ENCODE measurements around the gene DLGAP4.

DLGAP4 gene

DNA sequence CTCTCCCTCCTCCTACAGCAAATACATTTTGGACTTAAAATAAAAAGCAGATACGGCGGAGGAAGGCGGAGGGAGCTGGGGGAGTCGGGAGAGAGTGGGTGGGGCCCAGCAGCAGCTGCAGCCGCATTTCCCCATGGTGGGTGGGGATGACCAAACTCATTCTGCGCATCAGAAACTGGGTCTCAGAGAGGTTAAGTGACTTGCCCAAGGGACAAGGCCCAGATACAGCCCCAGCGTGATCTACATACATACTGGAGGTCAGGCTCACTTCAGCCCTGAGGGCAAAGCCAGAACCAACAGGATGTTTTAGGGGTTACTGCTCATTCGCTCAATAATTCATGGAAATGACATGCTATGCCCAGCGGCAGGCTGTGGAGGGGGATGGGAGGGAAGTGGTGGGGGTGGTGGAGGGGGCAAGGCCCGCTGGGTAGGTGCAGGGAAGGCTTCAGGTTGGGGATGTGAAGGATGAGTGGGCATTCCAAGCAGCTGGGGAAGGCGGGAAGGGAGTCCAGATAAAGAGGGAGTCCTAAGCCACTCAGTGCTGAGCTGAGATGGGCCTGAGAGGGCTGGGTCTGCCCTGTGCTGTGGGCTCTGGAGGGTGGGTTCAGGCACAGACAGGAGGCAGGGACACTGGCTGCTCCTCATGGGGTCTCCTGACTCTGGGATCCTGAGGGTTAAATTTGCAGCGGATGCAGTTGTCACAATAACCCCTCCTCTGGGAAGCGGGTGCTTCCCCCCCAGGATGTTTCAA lies 31.0 kb downstream of the DLGAP4 start:
- H3K27ac ChIP-seq, result no peak overlapping the region
- TF ChIP-seq, protein P1, sequence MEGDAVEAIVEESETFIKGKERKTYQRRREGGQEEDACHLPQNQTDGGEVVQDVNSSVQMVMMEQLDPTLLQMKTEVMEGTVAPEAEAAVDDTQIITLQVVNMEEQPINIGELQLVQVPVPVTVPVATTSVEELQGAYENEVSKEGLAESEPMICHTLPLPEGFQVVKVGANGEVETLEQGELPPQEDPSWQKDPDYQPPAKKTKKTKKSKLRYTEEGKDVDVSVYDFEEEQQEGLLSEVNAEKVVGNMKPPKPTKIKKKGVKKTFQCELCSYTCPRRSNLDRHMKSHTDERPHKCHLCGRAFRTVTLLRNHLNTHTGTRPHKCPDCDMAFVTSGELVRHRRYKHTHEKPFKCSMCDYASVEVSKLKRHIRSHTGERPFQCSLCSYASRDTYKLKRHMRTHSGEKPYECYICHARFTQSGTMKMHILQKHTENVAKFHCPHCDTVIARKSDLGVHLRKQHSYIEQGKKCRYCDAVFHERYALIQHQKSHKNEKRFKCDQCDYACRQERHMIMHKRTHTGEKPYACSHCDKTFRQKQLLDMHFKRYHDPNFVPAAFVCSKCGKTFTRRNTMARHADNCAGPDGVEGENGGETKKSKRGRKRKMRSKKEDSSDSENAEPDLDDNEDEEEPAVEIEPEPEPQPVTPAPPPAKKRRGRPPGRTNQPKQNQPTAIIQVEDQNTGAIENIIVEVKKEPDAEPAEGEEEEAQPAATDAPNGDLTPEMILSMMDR (conservative IDR thresholded peaks at IDR 0.05), result no peak

DNA sequence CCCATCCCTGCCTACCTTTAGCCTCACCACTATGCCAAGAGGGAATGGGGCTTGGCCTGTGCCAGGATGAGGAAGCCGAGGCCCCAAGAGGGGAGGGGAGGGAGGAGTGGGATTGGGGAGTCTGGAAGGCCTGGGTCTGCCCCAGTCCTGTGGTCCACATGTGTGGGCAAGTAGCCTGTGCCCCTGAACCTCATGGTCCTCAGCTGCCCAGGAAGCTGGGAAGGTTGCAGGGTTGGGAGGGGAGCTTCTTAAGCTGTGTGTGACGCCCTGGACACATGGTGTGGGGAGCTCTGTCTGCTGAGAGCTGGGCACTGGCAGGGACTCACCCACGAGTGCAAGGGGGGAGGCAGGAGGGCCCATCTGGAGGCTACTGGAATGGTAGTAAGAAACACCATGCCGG lies 31.7 kb downstream of the DLGAP4 start:
- H3K27ac ChIP-seq, result no peak overlapping the region
- TF ChIP-seq, protein P1 (conservative IDR thresholded peaks at IDR 0.05), result no peak

DNA sequence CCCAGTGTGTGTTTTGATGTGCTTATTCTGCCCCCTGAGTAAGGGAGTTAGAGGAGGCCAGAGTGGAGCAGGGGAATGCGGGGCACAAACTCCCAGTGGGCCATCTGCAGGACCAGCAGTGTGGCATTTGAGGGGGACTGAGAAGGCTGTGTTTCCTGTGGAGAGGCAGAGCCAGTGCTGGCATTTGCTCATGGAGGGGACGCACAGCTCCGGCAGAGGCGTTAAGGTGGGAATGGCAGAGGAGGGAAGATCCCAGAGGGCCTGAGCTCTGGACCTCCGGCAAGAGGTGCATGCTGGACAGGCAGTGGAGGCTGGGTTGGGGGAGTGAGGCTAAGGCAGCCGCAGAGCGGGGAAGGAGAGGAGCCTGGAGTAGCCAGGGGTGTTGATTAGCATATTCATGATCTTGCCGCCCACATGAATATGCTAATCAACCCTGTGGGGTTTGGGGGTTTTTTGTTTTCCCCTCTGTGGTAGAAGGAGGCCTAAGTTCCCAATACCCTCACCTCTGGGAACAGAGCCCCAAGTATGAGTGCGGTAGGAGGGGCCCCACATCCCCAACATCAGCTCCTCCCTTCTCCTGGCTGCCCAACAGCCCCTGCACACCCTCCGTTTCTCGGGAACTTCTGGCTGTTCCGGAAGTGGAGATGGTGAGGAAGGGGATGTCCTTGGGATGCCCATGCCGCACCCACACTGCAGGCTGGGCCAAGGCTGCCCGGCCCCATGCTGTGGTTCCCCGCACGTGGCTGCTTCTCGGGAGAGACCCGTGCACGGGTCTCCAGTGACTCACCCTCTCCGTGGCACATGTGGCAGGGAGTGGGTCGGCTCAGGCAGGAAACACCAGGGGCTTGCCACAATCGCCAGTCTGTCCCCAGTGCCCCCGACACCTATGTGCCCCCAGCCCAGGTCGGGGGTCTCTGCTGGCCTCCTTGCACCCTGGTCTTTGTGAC lies 33.8 kb downstream of the DLGAP4 start:
- no peak overlapping the region for H3K27ac ChIP-seq
- TF ChIP-seq, protein P1 (conservative IDR thresholded peaks at IDR 0.05), result no peak

DNA sequence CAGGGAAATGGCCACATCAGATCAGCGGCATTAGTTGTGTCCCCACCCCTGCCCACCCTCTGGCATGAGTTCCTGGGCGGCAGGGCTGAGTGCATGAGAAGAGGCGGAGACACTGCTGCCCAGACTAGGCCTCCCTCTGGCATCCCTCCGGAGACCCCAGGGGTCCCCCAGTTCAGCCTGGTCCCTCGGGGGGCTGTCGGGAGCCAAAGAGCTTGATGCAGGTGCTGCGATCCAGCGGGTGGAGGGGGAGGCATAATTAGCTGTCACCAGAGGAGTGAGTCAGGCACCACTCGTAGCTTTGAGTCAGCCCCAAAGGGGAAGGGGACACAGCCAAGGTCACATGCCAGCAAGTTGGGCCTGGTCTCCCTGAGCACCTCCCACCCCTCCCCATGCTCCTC lies 34.5 kb downstream of the DLGAP4 start:
- no peak overlapping the region for H3K27ac ChIP-seq
- TF ChIP-seq, protein P1 (conservative IDR thresholded peaks at IDR 0.05), result no peak

DNA sequence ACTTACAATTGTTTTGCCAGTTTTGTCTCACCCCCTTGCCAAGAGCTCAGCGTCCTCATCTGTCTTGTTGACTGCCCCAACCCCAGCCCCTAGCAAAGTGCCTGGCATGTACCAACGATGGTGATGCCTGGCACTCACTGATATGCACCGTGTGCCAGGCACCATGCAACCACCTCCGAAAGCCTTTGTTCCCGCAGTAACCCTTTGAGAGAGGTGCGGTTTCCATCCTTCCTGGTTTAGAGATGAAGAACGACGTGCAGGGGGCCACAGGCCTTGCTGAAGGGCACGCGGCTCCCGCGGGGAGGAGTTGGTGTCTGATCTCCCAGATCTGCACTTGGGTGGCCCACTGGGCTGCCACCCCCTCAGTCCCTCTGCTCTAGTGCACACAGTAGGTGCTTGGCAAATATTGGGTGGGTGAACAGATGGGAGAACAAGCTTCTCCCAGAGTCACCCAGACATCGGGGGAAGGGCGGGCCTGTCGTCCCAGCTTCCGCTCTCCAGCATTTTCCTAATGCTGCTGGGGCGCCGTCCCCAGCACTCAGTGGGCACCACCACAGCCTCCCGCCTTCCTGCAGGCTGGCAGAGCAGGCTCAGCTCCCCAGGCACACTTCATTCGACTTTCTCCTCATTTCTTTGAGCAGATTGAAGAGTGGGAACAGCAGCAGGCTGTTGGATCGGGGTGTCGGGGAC lies 35.3 kb downstream of the DLGAP4 start:
- TF ChIP-seq, protein P1 (conservative IDR thresholded peaks at IDR 0.05), result no peak
- no peak overlapping the region for H3K27ac ChIP-seq

DNA sequence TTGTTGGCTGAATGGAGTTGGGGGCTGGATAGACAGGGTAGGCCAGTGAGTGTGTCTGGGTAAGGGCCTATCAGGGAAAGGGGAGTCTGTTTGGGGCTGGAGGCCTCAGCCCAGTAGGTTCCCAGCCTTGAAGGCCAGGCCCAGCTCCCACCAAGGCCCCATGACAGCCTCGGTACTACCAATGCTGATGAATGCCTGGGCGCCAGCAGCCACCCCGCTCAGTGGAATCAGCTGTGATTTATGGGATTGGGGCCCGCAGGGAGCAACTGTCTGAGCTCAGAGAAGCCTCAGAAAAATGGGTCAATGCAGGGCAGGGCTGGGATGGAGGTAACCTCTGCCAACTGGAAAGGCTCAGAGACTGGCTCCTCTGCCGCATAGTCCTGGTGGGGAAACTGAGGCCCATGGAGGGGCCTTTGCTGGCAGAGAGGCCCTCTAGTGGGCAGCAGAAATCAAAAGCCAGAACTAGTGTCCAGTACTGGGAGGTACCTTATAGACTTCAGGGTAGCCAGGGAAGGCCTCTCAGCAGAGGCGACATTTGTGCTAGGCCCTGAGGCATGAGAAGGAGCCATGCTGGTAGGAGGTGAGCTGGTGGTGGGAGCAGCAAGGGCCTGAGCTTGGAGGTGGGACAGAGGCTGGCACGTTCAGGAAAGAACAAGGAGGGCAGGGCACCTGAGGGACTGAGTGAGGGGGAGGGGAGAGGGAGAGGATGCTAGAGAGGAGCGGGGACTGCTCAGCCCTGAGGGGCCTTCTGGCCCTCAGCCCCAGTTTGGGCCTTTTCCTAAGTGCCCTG lies 36.4 kb downstream of the DLGAP4 start:
- no peak overlapping the region for H3K27ac ChIP-seq
- TF ChIP-seq, protein P1 (conservative IDR thresholded peaks at IDR 0.05), result no peak
